Measurements from ENCODE around the gene ISG20.

DNA sequence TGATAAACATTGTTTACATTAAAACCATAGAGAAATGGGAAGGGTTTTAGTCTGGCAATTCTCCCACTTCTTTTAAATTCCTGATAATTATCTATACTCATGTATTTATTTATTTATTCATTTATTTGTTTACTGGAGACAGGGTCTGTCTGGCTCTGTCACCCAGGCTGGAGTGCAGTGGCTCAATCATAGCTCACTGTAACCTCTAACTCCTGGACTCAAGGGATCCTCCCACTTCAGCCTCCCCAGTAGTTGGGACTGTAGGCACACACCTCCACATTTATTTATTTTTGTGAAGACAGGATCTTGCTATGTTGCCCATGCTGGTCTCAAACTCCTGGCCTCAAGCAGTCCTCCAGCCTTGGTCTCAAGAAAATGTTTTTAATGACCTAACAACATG lies 20.1 kb upstream of the ISG20 start:
- TF ChIP-seq, protein P1, sequence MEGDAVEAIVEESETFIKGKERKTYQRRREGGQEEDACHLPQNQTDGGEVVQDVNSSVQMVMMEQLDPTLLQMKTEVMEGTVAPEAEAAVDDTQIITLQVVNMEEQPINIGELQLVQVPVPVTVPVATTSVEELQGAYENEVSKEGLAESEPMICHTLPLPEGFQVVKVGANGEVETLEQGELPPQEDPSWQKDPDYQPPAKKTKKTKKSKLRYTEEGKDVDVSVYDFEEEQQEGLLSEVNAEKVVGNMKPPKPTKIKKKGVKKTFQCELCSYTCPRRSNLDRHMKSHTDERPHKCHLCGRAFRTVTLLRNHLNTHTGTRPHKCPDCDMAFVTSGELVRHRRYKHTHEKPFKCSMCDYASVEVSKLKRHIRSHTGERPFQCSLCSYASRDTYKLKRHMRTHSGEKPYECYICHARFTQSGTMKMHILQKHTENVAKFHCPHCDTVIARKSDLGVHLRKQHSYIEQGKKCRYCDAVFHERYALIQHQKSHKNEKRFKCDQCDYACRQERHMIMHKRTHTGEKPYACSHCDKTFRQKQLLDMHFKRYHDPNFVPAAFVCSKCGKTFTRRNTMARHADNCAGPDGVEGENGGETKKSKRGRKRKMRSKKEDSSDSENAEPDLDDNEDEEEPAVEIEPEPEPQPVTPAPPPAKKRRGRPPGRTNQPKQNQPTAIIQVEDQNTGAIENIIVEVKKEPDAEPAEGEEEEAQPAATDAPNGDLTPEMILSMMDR (tag by site-specific recombination; IDR thresholded peaks at IDR 0.05): no peak
- TF ChIP-seq ZNF274 (IDR thresholded peaks at IDR 0.05; ENCODE audit: low read length) (no peak), ZNF274 (tag by site-specific recombination; IDR thresholded peaks at IDR 0.05; ENCODE audit: borderline replicate concordance) (no peak), ZBTB20 (tag by site-specific recombination; IDR thresholded peaks at IDR 0.05) (no peak), ZNF184 (tag by site-specific recombination; IDR thresholded peaks at IDR 0.05) (no peak), ZNF747 (tag by site-specific recombination; IDR thresholded peaks at IDR 0.05) (no peak), HOXC10 (CRISPR knock-in tag; IDR thresholded peaks at IDR 0.05) (no peak)
